ENCODE data around the gene FSIP2.
"Not testable (repeated sequence)": the region's sequence is repeated elsewhere in the genome, so short reads cannot be mapped to it uniquely, and the experiment has no call there.

The FSIP2 gene

DNA sequence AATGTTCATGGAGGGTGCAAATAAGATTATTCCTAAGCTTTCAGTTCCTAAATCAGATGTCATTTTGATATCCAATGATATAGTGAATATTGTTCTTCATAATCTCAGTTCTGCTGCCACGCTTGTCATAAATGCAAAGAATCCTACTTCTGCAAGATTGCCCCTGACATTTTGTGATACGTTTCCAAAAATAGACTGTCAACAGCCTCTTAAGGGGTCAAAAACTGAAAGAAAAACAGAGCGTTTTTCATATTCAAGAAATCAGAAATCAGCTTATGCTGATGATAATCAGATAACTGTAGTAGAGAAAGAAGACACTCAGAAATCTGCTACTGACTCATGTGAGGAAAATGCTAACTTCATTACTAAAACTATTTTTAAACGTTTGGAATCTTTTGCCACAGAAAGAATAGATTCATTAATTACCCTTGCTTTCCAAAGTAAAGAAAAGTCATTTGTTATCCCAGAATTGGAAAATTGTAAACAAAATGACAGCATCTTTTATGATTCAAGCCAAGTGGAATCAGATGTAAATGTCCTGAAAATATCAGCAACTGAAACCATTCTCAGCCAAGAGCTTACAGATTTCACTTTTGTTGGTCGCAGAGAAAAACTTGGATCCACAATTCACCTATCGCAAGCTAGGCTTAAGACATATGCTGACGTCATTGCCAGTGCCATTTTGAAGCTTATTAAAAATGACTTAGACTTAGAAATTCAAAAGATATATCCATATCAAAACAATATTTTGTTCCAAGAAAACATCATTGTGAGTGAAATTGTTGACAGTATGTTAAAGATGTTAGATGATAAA lies 55.1 kb downstream of the FSIP2 start:
- DNase-seq (ENCODE audit: insufficient read length, low spot score) (no peak), FAIRE-seq (no peak)

DNA sequence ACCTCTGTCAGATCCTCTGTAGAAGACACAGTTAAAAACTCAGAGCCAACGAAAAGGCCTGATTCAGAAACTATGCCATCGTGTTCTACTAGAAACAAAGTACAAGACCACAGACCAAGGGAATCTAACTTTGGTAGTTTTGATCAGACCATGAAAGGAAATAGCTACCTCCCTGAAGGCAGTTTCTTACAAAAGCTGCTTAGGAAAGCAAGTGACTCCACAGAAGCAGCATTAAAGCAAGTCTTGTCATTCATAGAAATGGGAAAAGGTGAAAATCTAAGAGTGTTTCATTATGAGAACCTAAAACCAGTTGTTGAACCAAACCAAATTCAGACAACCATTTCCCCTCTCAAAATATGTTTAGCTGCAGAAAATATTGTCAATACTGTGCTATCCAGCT lies 58.2 kb downstream of the FSIP2 start:
- no peak for FAIRE-seq

DNA sequence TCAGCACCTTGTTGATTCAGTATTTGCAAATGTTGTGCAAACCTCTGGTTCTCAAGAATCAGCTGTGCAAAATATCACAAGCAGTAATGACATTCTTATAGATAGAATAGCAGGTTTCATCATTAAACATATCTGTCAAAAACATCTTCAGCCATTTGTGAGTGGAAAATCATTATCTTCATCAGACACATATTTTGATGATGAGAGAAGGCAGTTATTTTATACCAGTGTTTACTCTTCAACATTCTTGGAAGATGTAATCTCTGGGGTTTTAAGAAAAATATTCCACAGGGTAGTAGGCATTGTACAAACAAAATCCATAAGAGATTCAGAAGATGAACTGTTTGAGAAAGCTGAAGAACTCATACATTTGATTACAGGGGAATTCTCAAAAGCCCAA lies 64.3 kb downstream of the FSIP2 start:
- DNase-seq (ENCODE audit: insufficient read length, low spot score), result no peak
- no peak for FAIRE-seq

More for the DNA sequence above, 58.2 kb downstream of the FSIP2 start:
- no peak for DNase-seq (ENCODE audit: insufficient read length, low spot score)

DNA sequence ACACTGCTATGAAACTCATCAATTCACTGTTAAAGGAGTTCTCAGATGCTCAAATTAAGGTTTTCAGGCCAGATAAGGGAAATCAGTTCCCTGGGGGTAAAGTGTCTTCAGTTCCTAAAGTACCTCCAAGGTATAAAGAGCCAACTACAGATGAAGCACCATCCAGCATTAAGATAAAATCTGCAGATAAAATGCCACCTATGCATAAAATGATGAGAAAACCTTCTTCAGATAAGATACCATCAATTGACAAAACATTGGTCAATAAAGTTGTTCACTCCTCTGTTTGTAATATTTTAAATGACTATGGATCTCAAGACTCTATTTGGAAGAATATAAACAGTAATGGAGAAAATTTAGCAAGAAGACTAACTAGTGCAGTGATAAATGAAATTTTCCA lies 68.2 kb downstream of the FSIP2 start:
- FAIRE-seq (no peak), DNase-seq (ENCODE audit: insufficient read length, low spot score) (no peak)

GRCh38 chr2:185807351-185807750 lies 68.7 kb downstream of the FSIP2 start:
- FAIRE-seq (no peak), DNase-seq (ENCODE audit: insufficient read length, low spot score) (no peak)

GRCh38 chr2:185811580-185811979 lies 73.0 kb downstream of the FSIP2 start:
- no peak for FAIRE-seq
- no peak for DNase-seq (ENCODE audit: insufficient read length, low spot score)

GRCh38 chr2:185813707-185814106 lies 75.1 kb downstream of the FSIP2 start:
- DNase-seq (ENCODE audit: insufficient read length, low spot score), result no peak

DNA sequence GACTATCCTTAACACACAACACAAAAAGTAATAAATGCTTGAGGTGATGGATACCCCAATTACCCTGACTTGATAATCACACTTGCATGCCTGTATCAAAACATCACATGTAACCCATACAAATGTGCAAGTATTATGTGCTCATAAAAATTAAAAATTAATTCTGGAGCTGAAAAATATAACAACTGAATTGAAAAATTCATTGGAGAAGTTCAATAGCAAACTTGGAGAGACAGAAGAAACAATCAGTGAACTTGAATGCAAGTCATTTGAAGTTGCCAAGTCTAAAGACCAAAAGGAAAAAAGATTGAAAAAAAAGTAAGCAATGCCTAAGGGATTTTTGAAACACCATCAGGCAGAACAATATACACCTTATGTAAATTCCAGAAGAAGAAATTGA lies 79.4 kb downstream of the FSIP2 start:
- FAIRE-seq, result no peak
- DNase-seq (ENCODE audit: insufficient read length, low spot score), result no peak

More at GRCh38 chr2:185813707-185814106, 75.1 kb downstream of the FSIP2 start:
- FAIRE-seq, result no peak

DNA sequence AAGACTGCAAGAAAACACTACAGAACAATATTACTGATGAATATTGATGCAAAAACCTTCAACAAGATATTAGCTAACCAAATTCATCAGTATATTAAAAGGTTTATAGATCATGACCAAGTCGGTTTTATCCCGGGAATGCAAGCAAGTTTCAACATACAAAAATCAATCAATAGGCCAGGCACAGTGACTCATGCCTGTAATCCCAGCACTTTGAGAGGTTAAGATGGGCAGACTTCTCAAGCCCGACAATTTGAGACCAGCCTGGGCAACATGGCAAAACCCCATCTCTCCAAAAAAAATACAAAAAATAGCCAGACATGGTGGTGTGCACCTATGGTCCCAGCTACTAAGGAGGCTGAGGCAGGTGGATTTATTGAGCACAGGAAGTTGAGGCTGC lies 82.9 kb downstream of the FSIP2 start:
- DNase-seq (ENCODE audit: insufficient read length, low spot score) (no peak), FAIRE-seq (no peak)

GRCh38 chr2:185823773-185824172 lies 85.2 kb downstream of the FSIP2 start:
- FAIRE-seq (no peak), DNase-seq (ENCODE audit: insufficient read length, low spot score) (no peak)

GRCh38 chr2:185825557-185825956 lies 87.0 kb downstream of the FSIP2 start:
- DNase-seq (ENCODE audit: insufficient read length, low spot score) (no peak), FAIRE-seq (no peak)

DNA sequence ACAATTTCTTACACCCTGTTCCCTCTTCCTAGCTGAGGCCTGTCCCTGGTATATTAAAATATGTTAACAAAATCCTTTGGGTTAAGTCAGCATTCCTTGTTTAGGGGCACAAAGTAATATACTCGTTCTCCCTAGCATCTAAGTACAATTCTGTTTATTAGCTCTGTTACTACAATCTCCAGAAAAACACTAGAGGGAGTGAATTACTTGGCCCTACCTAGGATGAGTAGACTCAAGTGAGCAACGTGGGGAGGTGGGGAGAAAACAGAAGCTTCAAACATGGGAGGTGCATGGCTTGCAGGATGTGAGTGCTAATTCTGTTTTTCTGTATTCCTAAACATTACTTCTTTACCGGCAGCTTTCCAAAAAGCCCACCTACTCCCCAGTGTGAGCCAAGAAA lies 89.7 kb downstream of the FSIP2 start:
- no peak for DNase-seq (ENCODE audit: insufficient read length, low spot score)
- FAIRE-seq, result no peak

- FAIRE-seq, result no peak
- DNase-seq (ENCODE audit: insufficient read length, low spot score), result no peak
These were observed 95.3 kb downstream of the FSIP2 start for GRCh38 chr2:185833864-185834263.

GRCh38 chr2:185835974-185836373 lies 97.4 kb downstream of the FSIP2 start:
- DNase-seq (ENCODE audit: insufficient read length, low spot score), result no peak
- no peak for FAIRE-seq

- no peak for FAIRE-seq
- DNase-seq (ENCODE audit: insufficient read length, low spot score), result no peak
These were observed 116.3 kb downstream of the FSIP2 start for GRCh38 chr2:185854885-185855284.

- no peak for FAIRE-seq
- no peak for DNase-seq (ENCODE audit: insufficient read length, low spot score)
These were observed 119.1 kb downstream of the FSIP2 start for GRCh38 chr2:185857691-185858090.

GRCh38 chr2:185859506-185859905 lies 120.9 kb downstream of the FSIP2 start:
- DNase-seq (ENCODE audit: insufficient read length, low spot score) (no peak), FAIRE-seq (no peak)

- FAIRE-seq, result no peak
- DNase-seq (ENCODE audit: insufficient read length, low spot score), result no peak
These were observed 121.7 kb downstream of the FSIP2 start for GRCh38 chr2:185860321-185860720.

GRCh38 chr2:185862657-185863398 lies 124.2 kb downstream of the FSIP2 start:
- no peak for DNase-seq (ENCODE audit: insufficient read length, low spot score)
- FAIRE-seq, result no peak

- not testable (repeated sequence) for DNase-seq (ENCODE audit: insufficient read length, low spot score); FAIRE-seq
These were observed 126.1 kb downstream of the FSIP2 start for GRCh38 chr2:185864468-185865260.
